Endothelial cell (in vitro differentiated cells): Measurements from ENCODE around the gene FADS3. TPM values are rescaled to one million over a fixed set of nuclear protein-coding genes. Genes with fewer than 3 reads are reported as not detected.
A peak's percentile ranks its signal among the peaks of the same experiment; 100 is the strongest.

Experiments
- DNase-seq: peaks from one replicate; pipeline ENCODE4 v3.0.0; 2021; ENCODE audit warnings: low spot score
- H3K27ac Mint-ChIP-seq: one replicate; pipeline ENCODE4 v1.8.0; 2021; ENCODE audit warnings: mixed read lengths, inconsistent platforms; ENCODE audit not compliant: unreplicated experiment
- H3K27me3 Mint-ChIP-seq: one replicate; pipeline ENCODE4 v1.8.0; 2021; ENCODE audit warnings: mild to moderate bottlenecking, moderate library complexity, mixed read lengths, inconsistent platforms; ENCODE audit not compliant: unreplicated experiment
- H3K36me3 Mint-ChIP-seq: one replicate; pipeline ENCODE4 v1.8.0; 2021; ENCODE audit warnings: mild to moderate bottlenecking, low read depth, mixed read lengths, inconsistent platforms; ENCODE audit not compliant: unreplicated experiment
- H3K4me1 Mint-ChIP-seq: one replicate; pipeline ENCODE4 v1.8.0; 2021; ENCODE audit warnings: mild to moderate bottlenecking, mixed read lengths, inconsistent platforms; ENCODE audit not compliant: unreplicated experiment
- H3K4me3 Mint-ChIP-seq: one replicate; pipeline ENCODE4 v1.8.0; 2021; ENCODE audit warnings: mild to moderate bottlenecking, mixed read lengths, inconsistent platforms; ENCODE audit not compliant: unreplicated experiment
- H3K9me3 Mint-ChIP-seq: one replicate; pipeline ENCODE4 v1.8.0; 2021; ENCODE audit warnings: mixed read lengths, inconsistent platforms; ENCODE audit not compliant: unreplicated experiment
- CTCF ChIP-seq: fragments of 200-600 bp; sonication (generic); IDR thresholded peaks from one replicate; pipeline ENCODE4 v1.5.0; 2021; ENCODE audit warnings: antibody characterized with exemption; ENCODE audit not compliant: unreplicated experiment
- total RNA-seq: library from RNA; stranded (reverse); fragmentation: NEBNext Ultra II Directional; extraction: Animal tissue kit (Norgen Biotek cat#: 25700); gene quantifications from one replicate; pipeline ENCODE4 v1.2.1, GENCODE V29; 2021; ENCODE audit not compliant: unreplicated experiment

The FADS3 gene
- total RNA-seq, 1 donor from 2014 or later = 42.0 TPM

GRCh38 chr11:61841636-61842527, 49.5 kb downstream of the FADS3 start:
- Mint-ChIP-seq H3K36me3 (peaks cover 48% of the 10 kb centered on the region), H3K27ac (peak overlapping the region; percentile 20), H3K4me1 (peaks cover 11% of the 10 kb centered on the region), H3K27me3 (peaks cover 4% of the 10 kb centered on the region), H3K9me3 (no peaks in the 10 kb centered on the region), H3K4me3 (peak overlapping the region; percentile 75)
- TF ChIP-seq CTCF = no peak
- no peak for DNase-seq

- H3K4me1 Mint-ChIP-seq = peaks cover 24% of the 10 kb centered on the region
- peak overlapping the region; percentile 71 for H3K4me3 Mint-ChIP-seq
- no peak for DNase-seq
- peaks cover 43% of the 10 kb centered on the region for H3K36me3 Mint-ChIP-seq
- no peak for TF ChIP-seq CTCF
- H3K9me3 Mint-ChIP-seq = no peaks in the 10 kb centered on the region
- H3K27ac Mint-ChIP-seq = no peak overlapping the region
- peaks cover 2% of the 10 kb centered on the region for H3K27me3 Mint-ChIP-seq
Measured at GRCh38 chr11:61840371-61840770, 51.0 kb downstream of the FADS3 start.

GRCh38 chr11:61839742-61840141, 51.6 kb downstream of the FADS3 start:
- TF ChIP-seq CTCF = no peak

GRCh38 chr11:61838921-61839320, 52.4 kb downstream of the FADS3 start:
- peak overlapping the region; percentile 64 for H3K27ac Mint-ChIP-seq
- H3K27me3 Mint-ChIP-seq = peaks cover 4% of the 10 kb centered on the region
- peaks cover 43% of the 10 kb centered on the region for H3K36me3 Mint-ChIP-seq
- H3K4me3 Mint-ChIP-seq = peak overlapping the region; percentile 68
- no peak for TF ChIP-seq CTCF
- DNase-seq = no peak
- H3K4me1 Mint-ChIP-seq = peaks cover 36% of the 10 kb centered on the region
- H3K9me3 Mint-ChIP-seq = no peaks in the 10 kb centered on the region

More at GRCh38 chr11:61839742-61840141, 51.6 kb downstream of the FADS3 start:
- peaks cover 28% of the 10 kb centered on the region for H3K4me1 Mint-ChIP-seq
- DNase-seq = no peak
- H3K36me3 Mint-ChIP-seq = peaks cover 41% of the 10 kb centered on the region
- H3K27ac Mint-ChIP-seq = peak overlapping the region; percentile 48
- no peaks in the 10 kb centered on the region for H3K9me3 Mint-ChIP-seq
- H3K4me3 Mint-ChIP-seq = peak overlapping the region; percentile 72
- peaks cover 4% of the 10 kb centered on the region for H3K27me3 Mint-ChIP-seq

GRCh38 chr11:61838501-61838900, 52.8 kb downstream of the FADS3 start:
- DNase-seq = no peak
- peaks cover 6% of the 10 kb centered on the region for H3K27me3 Mint-ChIP-seq
- peaks cover 47% of the 10 kb centered on the region for H3K36me3 Mint-ChIP-seq
- no peak for TF ChIP-seq CTCF
- H3K4me1 Mint-ChIP-seq = peaks cover 40% of the 10 kb centered on the region
- H3K4me3 Mint-ChIP-seq = peak overlapping the region; percentile 68
- peak overlapping the region; percentile 64 for H3K27ac Mint-ChIP-seq
- no peaks in the 10 kb centered on the region for H3K9me3 Mint-ChIP-seq
